GM18867 (cell line): ENCODE results near the gene CD58.
A peak's percentile ranks its signal among the peaks of the same experiment; 100 is the strongest.
"Not testable (repeated sequence)": the region's sequence is repeated elsewhere in the genome, so short reads cannot be mapped to it uniquely, and the experiment has no call there.

Experiments used
- ATAC-seq: cut with Tn5 transposase; IDR thresholded peaks from one replicate; pipeline ENCODE4 v1.9.1; 2021; ENCODE audit warnings: mild to moderate bottlenecking, moderate library complexity; ENCODE audit not compliant: unreplicated experiment

CD58 gene, protein sequence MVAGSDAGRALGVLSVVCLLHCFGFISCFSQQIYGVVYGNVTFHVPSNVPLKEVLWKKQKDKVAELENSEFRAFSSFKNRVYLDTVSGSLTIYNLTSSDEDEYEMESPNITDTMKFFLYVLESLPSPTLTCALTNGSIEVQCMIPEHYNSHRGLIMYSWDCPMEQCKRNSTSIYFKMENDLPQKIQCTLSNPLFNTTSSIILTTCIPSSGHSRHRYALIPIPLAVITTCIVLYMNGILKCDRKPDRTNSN

DNA sequence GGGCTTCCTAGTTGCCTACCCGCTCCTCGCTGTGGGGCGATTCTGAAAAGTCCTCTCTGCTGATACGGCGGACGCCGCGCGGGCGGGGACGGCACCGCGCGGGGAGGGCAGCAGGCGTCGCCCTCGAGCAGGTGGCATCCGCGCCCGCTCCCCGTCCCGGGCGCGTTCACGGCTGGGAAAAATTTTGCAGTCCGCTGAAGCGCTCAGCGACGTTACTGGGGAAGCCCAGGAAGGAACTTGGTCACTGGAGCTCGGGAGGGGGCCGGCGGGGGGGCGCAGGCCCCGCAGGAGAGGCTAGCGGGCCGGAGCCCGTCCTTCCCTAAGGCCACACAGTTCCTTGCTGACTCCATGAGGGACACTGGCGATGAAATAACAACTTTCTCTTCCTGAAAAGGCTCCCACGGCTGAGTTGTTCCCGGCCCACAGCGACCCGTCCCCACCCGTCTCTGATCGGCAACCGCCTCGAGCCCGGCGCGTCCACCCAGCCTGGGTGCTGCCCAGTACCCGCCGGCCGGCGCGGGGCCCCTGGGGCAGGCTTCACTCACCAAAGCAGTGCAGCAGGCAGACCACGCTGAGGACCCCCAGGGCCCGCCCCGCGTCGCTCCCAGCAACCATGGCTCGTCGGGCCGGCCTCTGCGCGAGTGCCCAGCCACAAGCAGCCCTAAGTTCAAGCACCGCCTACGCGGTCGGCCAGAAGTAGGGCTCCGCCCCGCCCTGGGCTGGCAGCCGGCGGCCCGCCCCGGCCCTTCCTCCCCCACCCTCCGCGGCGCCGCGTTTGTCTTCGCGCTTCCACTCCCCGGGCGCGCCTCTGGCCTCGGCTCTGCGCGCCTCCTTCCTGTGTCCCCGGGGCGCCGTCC, at the start of gene CD58:
Gene CD58, minus strand, starts transcription at position 669 of the 857 bp plus-strand sequence. Its CDS starts 54 bp downstream, at position 615.
- peak; percentile 69 for ATAC-seq

DNA sequence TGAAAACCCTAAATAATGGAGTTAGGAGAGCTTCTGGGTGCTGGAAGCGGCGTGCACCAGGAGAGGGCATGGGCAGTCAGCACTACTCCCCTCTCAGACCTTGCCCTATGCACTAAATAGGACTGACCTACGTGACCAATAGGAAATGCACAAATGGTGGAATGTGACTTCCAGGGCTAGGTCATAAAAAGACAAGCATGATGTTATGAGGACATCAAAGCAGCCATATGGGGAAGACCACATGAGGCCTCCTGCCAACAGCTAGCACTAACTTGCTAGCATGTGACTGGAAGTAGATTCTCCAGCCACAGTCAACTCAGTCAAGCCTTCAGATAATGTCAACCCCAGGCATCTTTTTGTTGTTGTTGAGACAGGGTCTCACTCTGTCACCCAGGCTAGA, 49.6 kb upstream of the CD58 start:
- not testable (repeated sequence) for ATAC-seq

DNA sequence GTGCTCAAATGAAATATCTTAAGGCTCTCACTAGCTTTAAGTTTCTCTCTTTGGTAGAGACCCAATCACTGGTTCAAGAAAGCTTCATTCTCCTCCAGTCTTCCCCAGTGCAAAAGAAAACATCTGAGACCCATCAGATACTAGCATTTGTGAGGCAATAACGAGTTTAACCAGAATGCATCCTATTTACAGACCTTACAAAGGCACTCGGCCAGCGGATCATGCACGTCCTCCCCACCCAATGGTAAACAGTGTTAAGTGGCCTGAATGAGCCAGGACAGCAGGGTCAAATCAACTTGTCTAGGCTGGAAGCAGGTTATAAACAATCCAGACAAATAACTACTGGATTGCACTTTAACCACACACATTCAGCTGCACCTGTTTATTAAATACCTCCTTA, 48.3 kb upstream of the CD58 start:
- ATAC-seq: not testable (repeated sequence)

DNA sequence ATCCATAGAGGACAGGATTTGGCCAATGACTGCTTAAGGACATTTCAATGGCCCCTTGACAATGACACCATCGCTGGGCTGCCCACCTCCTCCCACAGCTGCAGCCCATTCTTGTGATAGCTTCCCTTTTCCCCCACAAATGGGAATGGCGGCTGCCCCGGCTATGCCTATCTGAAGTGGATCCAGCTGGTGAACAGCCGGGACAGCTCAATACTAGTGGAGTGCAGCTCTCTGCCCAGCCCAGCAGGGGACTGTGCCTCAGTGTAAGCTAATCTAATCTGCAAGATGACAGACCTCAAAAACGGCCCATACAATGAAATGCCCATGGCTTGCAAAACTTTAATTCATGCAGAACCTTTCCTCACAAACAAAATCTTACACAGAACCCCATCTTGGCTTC, 47.0 kb upstream of the CD58 start:
- not testable (repeated sequence) for ATAC-seq

DNA sequence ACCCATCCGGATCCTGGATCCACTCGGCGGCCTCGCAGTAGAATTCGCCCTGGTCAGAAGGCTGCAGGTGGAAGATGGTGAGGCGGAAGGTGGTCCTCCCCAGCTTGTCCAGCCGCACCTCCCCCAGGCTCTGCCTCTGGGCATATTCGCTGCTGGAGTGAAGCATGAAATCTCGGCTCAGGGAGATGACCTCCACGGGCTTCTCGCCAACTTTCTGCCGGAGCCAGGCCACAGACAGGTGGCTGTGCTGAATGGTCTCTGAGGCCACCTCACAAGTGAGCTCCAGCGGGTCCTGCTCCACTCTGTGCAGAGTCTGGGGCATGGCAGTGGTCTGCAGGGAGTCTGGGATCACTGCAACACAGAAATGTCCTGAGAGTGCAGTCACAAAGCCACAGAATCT, 43.0 kb upstream of the CD58 start:
- ATAC-seq: not testable (repeated sequence)

DNA sequence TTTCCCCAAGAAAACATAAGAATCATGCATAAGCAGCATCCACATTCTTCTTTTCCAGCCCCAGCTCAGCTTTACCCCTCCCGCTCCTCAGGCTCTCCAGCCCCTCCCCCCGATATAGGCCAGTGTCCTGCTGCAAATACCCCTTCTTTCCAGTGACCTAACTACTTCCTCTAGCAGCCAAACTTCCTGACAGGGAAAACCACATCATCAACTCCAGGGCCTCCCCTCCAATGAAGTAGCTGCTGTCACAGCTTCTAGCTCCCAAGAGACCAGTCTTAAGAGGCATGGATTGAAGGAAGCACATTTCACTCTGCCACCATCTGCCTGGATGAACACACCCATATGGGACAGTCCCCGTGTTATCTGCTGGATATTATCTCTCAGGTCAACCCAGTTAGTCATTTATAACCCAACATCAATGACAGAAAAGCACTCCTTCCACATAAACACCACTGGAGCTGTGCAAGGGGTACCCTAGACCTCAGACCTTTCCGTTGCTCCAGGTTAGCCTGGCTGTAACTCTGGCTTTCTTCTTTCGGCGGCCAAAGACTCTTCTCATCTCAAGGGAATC, 39.1 kb upstream of the CD58 start:
- not testable (repeated sequence) for ATAC-seq

DNA sequence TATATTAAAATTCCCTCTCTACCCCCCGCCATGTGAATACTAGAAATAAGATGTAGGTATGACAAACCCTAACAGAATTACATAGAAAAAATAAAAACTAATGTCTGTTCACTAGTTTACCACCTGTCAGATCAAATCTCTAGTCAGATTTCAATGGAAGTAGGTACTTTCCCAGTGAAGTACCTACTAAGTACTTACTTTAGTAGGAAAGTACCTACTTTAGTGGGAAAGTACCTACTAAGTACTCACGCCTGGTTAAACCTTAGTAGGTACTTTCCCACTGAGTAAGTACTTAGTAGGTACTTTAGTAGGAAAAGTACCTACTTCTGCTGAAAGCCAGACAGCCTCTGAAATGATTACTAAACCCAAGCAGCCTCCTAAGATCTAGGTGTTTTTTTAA, 38.0 kb upstream of the CD58 start:
- ATAC-seq: not testable (repeated sequence)

DNA sequence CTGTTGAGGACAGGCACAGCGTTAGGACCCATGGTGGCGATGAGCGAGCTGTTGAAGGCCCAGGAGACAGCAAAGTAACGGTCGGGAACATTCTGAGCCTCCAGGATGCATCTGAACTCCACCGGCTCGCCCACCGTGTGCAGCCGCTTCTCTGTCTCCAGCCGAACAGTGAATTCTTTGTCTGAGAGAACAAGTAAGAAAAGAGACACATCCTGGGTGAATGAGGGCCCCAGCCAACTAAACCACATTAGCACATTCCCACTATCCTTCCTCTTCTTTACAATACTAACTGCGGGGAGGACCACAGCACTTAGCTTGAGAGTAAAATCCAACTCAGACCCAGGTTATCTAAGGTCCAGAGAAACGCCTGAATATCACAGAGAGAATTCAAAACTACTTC, 37.3 kb upstream of the CD58 start:
- ATAC-seq: not testable (repeated sequence)

DNA sequence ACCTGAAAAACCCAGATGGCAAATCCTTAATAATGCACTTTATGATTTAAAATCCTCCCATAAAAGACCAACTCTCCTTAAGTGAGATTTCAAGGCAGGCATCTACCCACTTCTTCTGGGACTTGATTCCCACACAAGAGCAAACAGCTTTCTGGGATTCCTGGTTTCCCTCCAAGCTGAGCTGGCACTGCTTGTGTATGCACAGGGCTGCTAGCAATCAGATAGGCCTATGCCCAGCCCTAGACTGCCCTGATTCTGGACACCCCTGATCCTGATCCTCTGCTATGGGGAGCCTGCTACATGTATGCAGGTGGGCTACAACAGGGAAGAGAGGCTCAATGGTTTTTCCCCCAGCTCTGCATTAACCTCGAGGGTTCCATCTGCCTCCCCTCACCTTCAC, 36.6 kb upstream of the CD58 start:
- not testable (repeated sequence) for ATAC-seq

DNA sequence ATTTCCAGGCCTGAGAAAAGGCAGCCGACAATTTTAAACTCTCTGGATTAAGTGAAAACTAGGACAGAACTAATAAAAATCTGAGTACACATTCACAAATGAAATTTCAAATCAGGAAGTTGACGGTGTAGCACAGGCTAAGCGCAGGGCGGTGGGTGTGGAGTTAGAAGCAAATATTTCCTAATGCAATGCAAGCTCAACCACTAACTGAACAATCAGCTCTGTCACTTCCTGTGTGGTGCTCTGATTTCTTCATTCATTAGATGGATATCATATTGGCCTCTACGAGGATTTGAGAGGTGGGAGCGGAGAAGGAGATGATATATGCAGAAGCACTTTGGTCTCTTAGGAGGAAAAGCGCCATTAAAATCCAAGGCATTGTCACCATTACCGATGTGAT, 35.2 kb upstream of the CD58 start:
- ATAC-seq: not testable (repeated sequence)

DNA sequence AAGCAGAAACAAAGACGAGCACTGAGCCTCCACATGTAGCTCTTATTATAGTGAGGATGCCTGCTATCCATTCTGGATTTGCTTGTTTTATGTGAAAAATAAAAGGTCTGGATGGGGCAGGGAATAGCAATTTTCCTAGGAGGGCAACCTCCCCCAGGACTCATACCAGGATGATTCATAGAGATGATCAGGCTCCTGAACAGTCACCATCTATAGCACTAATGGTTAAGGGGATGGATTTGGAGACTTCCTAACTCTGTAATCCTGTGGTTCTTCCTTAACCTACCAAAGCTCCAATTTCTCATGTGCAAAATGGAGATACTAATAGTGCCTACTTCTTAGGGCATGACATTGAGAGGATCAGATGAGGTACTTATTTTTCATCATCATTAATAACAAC, 34.5 kb upstream of the CD58 start:
- no peak for ATAC-seq

DNA sequence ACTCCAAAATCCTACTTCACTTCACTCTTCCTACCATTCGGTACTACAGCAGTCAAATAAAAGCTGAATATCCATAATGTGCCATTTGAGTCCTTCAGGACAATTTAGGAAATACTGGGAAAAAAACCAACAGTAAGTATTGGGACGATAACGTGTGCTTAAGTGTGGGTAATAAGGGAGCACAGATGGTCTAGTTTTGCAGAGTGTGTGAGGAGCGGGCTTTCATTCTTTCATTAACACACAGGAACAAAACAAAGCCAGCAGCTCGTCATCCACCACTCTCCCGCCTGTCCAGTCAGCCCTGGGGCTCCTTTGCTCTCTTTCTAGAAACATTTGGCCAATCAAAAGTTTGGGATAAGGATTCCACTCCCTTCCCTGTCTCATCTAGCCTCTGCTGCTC, 33.6 kb upstream of the CD58 start:
- not testable (repeated sequence) for ATAC-seq

DNA sequence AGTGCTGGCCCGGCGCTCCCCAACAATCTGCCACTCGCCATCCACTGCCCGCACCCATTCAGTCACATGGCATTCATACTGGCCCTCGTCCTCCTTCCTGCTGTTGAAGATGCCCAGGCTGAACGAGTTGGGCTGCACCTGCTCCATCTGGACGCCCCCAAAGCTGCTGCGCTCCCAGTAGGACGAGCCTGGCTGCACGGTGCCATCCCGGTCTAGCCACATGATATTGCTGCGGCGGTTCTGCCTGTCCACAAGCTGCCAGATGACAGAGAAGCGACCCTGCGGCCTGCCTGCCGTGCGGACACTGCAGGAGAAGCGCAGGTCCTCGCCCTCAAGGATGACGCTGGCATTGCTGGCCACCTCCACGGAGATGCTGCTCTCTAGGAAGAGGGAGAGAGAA, 32.8 kb upstream of the CD58 start:
- ATAC-seq: not testable (repeated sequence)

DNA sequence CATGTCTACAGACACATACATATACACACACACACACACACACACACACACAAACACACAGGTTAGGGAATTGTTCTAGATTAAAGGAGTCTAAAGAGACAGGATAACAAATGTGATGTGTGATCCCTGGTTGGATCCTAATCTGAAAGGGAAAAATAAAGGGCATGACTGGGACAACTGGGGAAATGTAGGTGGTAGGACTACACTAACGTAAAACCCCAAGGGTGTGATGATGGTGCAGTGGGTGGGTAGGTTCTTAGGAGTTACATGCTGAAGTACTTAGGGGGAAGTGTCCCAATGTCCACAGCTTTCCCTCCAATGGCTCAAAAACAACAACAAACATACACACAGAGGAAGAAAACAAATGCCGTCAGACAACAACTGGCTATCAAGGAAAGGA, 28.5 kb upstream of the CD58 start:
- ATAC-seq: not testable (repeated sequence)

DNA sequence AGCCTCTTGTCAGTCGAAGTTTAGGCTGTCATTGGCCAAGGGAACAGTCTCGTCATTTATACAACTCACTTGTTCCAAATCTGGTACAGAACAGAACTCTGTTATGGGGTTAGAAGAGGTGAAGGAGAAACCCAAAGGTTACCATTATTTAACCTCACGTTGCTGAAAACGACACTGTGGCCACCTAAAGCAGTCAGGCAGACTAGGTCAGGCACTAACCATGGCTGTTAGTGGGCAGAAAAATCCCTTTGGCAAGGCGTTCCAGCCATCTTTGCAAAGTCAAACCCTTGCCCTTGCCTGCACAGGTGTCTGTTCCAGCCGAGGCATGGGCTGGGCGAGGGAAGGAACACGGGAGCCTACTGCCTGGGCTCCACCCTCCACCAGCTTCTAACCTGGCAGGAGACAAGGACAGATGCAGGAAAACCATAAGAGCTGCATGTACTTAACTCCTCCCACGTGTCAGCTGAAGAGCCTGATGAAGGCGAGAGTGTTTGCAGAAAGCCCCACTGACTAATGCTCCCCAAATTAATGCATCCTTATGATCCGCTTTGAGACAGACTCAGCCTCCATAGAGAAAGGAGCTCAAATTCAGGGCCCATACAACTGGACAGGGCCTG, 27.7 kb upstream of the CD58 start:
- ATAC-seq: not testable (repeated sequence)

DNA sequence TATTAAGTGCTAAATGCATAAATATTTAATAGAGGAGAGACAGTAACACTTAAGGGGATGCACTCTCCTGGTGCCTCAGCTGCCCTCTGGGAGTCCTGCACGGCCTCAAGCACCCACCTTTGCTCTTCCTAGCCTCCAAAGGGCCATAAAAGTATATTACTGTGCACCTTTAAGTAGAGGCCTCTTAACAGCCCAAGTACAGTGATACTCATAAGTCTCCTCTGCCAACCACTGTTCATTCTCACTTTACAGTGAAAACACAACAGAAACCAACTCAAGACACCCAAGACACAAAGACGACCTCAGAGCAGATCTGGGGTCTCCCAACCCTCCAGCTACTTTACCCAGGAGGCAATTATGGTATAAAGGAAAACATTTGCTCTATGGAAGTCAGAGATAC, 26.6 kb upstream of the CD58 start:
- ATAC-seq: peak; percentile 82

DNA sequence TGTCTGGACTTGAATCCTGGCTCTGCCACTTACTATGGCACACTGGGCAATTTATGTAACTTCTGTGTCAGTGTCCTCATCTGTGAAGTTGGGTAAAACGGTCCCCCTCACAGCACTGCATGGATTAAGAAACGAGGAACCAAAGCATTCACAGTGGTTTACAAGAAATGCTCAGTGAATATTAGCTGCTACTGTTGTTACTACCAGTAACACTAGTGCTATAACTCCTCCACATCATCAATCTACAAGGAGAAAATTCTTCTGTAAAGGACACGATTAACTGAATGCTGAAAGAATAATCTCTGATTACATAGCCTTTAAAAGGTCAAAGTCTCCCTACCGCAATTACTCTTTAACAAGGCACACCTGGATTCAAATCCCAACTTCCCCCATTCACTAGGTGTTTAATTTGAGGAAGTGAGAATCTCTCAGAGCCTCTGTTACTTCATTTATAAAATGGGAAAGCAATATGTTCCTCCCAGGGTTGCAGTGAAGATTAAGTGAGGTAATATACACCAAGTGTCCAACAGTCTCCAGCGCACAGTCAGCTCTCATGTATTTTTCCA, 26.0 kb upstream of the CD58 start:
- ATAC-seq: not testable (repeated sequence)

DNA sequence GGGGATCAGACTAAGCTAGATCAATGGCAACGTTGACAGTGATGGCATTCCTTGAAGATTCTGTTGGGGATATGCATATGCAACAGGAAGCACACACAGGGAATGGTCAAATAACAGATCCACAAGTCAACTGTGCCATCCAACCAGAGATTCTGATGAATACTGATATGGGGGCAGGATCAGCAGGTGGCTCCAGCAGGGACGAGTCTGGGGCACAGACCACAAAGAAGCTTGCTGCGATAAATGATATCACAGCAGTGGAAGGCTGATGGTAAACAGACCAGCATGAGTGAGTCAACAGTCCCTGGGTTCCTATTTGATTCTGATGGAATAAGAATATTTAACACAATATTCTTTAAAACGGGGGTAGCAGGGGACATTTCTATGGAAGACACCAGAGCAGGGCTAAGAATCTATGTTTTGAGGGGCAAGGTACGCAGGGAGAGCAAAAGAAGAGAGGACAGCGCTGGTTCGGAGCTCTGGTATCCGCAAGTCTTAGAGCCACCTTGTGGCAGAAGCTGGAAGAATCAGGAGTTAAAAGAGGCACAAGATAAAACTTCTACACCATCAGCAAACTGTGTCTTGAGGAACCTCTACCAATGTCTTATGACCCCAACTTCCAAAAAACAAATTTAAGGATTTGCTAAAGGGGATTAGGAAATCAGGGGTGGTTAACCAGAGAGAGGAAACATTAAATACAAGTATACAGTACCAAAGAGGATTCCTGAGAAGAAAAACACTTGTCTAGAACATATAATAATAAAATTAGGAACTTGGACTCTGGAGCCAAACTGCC, 25.3 kb upstream of the CD58 start:
- ATAC-seq: peak; percentile 47

DNA sequence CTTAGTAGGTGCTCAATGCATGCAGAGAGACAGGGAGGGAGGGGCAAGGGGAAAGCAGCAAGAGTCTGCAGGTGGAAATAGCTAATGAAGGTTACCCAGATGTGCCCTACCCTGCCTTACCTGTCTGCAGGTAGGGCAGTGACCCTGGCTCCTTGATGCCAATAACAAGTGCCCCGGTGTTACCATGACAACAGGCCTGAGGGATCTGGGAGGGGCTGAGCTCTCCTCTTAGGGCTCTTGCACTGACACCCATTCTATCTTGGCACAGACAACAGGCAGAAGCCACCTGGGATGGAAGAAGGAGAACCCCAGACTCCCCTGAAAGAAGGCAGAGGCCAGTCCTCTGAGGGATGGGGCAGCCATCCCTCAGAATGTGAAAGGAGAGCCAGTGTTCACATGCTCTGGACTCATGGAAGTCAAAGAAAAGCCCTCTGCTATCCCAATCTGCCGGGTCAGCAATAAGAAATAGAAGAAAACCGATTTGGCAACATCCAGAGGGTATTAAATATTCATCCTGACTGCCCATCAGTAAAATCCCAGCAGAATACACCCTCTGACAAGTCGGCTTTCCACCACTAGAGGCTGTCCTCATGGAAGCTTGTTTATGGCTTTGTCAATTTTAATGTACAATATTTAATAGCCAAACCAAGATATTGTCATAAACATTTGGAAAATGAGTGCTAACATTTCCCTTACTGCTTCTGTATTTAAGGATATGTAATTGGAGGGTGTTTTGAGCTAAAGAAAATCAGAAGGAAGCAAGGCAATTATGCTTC, 24.4 kb upstream of the CD58 start:
- ATAC-seq: not testable (repeated sequence)
